ENCODE results near the gene APBB2.
A peak's percentile ranks its signal among the peaks of the same experiment; 100 is the strongest.

APBB2 gene

GRCh38 chr4:40992472-40993295 lies 221.7 kb downstream of the APBB2 start:
- no peak overlapping the region for H3K4me3 ChIP-seq (ENCODE audit: low read depth in 1 of 2, low read length in 1 of 2)
- no peaks in the 10 kb centered on the region for H3K36me3 ChIP-seq
- H3K27me3 ChIP-seq: no peaks in the 10 kb centered on the region
- H3K27ac ChIP-seq: peak overlapping the region; percentile 0
- no peak for TF ChIP-seq CTCF (IDR thresholded peaks at IDR 0.05)
- no peaks in the 10 kb centered on the region for H3K9me3 ChIP-seq
- H3K4me1 ChIP-seq (ENCODE audit: control insufficient read depth in 1 of 2, insufficient read depth in 1 of 2, low read depth in 1 of 2, low read length in 1 of 2): peaks cover 0 to 18% of the 10 kb centered on the region in 2 experiments

DNA sequence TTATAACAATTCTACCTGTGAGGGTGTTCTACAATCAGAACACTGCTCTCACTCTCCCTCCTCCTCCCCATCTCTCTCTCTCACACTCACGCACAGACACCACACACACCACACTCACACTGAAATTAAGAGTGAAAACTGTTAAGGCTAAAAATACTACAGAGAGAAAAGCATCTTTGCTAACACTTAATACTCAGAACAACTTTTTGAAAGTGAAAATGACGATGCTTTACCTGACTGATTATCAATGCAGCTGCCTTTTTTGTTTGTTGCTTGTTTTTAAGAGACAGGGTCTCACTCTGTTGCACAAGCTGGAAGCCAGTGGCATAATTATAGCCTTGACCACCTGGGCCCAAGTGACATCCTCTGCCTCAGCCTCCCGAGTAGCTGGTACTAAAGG lies 222.4 kb downstream of the APBB2 start:
- H3K4me1 ChIP-seq (ENCODE audit: control insufficient read depth in 1 of 2, insufficient read depth in 1 of 2, low read depth in 1 of 2, low read length in 1 of 2): peaks cover 0 to 18% of the 10 kb centered on the region in 2 experiments
- no peaks in the 10 kb centered on the region for H3K36me3 ChIP-seq
- H3K27me3 ChIP-seq: no peaks in the 10 kb centered on the region
- H3K9me3 ChIP-seq: no peaks in the 10 kb centered on the region
- no peak overlapping the region for H3K27ac ChIP-seq
- TF ChIP-seq CTCF (IDR thresholded peaks at IDR 0.05): no peak
- no peak overlapping the region for H3K4me3 ChIP-seq (ENCODE audit: low read depth in 1 of 2, low read length in 1 of 2)

DNA sequence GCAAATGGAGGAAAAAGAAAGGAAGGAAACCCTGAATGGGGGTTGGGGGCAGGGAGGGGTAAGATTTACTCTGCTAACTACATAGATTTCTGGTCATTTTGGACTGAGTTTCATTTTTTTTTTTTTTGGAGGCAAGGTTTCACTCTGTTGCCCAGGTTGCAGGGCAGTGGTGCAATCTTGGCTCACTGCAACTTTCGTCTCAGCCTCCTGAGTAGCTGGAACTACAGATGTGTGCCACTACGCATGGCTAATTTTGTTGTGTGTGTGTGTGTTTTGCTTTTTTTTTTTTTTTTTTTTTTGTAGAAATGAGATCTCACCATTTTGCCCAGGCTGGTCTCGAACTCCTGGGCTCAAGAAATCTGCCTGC lies 223.5 kb downstream of the APBB2 start:
- H3K36me3 ChIP-seq: no peaks in the 10 kb centered on the region
- no peaks in the 10 kb centered on the region for H3K9me3 ChIP-seq
- H3K4me3 ChIP-seq (ENCODE audit: low read depth in 1 of 2, low read length in 1 of 2): no peak overlapping the region
- H3K4me1 ChIP-seq (ENCODE audit: control insufficient read depth in 1 of 2, insufficient read depth in 1 of 2, low read depth in 1 of 2, low read length in 1 of 2): peaks cover 0 to 18% of the 10 kb centered on the region in 2 experiments
- H3K27me3 ChIP-seq: no peaks in the 10 kb centered on the region
- TF ChIP-seq CTCF (IDR thresholded peaks at IDR 0.05): no peak
- peak overlapping the region; percentile 35 for H3K27ac ChIP-seq

- Histone ChIP-seq H3K27me3 (no peaks in the 10 kb centered on the region), H3K9me3 (no peaks in the 10 kb centered on the region), H3K4me3 (ENCODE audit: low read depth in 1 of 2, low read length in 1 of 2) (no peak overlapping the region), H3K4me1 (ENCODE audit: control insufficient read depth in 1 of 2, insufficient read depth in 1 of 2, low read depth in 1 of 2, low read length in 1 of 2) (peaks cover 0 to 18% of the 10 kb centered on the region in 2 experiments), H3K36me3 (no peaks in the 10 kb centered on the region), H3K27ac (peak overlapping the region; percentile 35)
- TF ChIP-seq CTCF (IDR thresholded peaks at IDR 0.05): no peak
Observed at GRCh38 chr4:40990236-40990898, 224.0 kb downstream of the APBB2 start.

DNA sequence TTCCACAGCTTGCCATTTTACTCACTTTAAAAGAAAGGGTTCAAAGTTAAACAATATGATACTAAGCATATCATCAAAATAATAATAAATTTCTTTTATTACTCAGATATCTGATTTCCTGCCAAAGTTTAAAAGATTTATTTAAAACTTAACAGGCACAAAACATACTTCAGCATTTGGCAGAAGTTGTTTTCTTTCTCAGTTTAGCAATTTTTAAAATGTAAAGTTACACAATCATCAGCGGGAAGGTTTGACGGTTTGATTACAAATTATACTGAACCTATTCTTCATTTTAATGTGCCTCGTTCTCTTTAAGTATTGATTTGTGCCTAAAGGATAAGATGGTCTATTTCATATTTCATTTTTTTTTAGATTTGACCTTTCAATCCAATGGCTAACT lies 227.2 kb downstream of the APBB2 start:
- no peak overlapping the region for H3K4me3 ChIP-seq (ENCODE audit: low read depth in 1 of 2, low read length in 1 of 2)
- no peaks in the 10 kb centered on the region for H3K36me3 ChIP-seq
- H3K27ac ChIP-seq: no peak overlapping the region
- H3K27me3 ChIP-seq: no peaks in the 10 kb centered on the region
- no peak for TF ChIP-seq CTCF (IDR thresholded peaks at IDR 0.05)
- no peaks in the 10 kb centered on the region for H3K9me3 ChIP-seq
- peaks cover 0 to 9% of the 10 kb centered on the region in 2 experiments for H3K4me1 ChIP-seq (ENCODE audit: control insufficient read depth in 1 of 2, insufficient read depth in 1 of 2, low read depth in 1 of 2, low read length in 1 of 2)

All from neutrophil (primary cell).